Myometrial cell (primary cell): Measurements from ENCODE around the gene PRR16. TPM values are rescaled to one million over a fixed set of nuclear protein-coding genes. Genes with fewer than 3 reads are reported as not detected.

ENCODE experiments used
- total RNA-seq: library from RNA; depleted of rRNA; stranded (reverse); fragments of >200 nt; gene quantifications from 2 replicates; pipeline ENCODE4 v1.2.3, GENCODE V29; 2015

Gene PRR16
- total RNA-seq, result 24.6 and 34.3 TPM in 2 replicates

GRCh38 chr5:120463991-120464626 is at the start of gene PRR16:
Gene PRR16, plus strand, starts transcription at chr5:120464300.

